Amygdala (tissue), 56 donors: Measurements from ENCODE around the gene TSPAN32.
"Not testable (repeated sequence)": the region's sequence is repeated elsewhere in the genome, so short reads cannot be mapped to it uniquely, and the experiment has no call there.

ENCODE experiments used
- DNase-seq, 56 donors: peaks; one replicate each; lab custom pipeline; 2025; lab: John Stamatoyannopoulos, UW

Gene TSPAN32

GRCh38 chr11:2330696-2331095 lies 28.9 kb downstream of the TSPAN32 start:
- DNase-seq, result no peak

GRCh38 chr11:2331404-2331803 lies 29.6 kb downstream of the TSPAN32 start:
- DNase-seq, result no peak

DNA sequence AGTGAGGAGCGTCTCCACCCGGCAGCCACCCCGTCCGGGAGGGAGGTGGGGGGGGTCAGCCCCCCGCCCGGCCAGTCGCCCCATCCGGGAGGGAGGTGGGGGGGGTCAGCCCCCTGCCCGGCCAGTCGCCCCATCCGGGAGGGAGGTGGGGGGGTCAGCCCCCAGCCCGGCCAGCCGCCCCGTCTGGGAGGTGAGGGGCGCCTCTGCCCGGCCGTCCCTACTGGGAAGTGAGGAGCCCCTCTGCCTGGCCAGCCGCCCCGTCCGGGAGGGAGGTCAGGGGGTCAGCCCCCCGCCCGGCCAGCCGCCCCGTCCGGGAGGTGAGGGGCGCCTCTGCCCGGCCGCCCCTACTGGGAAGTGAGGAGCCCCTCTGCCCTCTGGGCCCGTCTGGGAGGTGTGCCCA lies 30.8 kb downstream of the TSPAN32 start:
- DNase-seq, result not testable (repeated sequence)

DNA sequence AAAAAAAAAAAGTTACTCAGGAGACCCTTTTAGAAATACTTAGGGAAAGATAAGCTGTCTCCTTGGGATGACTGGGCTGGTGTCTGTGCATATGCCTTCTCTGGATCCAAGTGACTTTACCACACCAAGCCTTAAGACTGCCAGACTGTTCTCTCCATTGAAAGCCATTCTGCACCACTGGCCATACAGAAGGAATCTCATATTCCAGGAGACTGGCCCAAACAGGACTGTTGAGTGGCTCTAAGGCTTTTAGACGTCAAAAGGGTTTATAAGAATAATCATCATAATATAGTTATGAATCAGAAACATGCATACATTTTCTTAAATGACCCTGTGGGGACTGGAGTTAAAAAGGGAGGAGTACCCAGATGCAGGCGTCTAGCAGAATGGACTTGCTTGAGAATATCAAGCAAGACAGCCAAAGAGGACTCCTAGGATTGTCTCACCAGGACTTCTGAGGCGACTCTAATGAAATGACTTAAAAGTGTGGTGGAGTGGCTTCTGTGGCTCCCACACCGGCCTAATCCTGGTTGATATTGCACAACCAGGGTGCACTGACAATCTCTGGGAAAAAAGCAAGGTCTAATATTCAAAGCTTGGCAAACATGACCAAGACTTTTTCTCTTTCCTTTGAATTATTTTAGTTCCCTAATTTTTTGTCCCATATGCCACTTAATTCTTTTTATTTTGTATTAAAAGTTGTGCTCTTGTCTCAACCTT lies 31.8 kb downstream of the TSPAN32 start:
- DNase-seq, result not testable (repeated sequence)

- DNase-seq, result not testable (repeated sequence)
Observed at GRCh38 chr11:2335286-2335685, 33.5 kb downstream of the TSPAN32 start.

GRCh38 chr11:2338760-2339159 lies 36.9 kb downstream of the TSPAN32 start:
- not testable (repeated sequence) for DNase-seq

DNA sequence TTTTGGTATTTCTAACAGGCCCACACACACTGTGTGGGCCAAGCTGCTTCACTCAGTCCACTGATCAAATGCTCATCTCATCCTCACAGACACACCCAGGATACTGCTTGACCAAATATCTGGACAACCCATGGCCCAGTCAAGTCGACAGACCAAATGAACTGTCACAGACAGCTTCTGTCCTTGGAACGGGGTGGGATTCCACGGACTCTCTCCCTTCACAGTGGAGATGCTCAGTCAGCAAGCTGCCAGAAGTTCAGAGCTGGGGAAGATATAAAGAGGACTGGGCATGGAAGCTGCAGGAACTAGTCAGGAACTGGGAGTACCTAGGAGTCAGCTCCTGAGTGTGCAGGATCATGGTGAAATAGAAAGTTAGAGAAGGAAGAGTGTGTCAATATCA lies 40.7 kb downstream of the TSPAN32 start:
- DNase-seq, result no peak

GRCh38 chr11:2342981-2343380 lies 41.2 kb downstream of the TSPAN32 start:
- no peak for DNase-seq

DNA sequence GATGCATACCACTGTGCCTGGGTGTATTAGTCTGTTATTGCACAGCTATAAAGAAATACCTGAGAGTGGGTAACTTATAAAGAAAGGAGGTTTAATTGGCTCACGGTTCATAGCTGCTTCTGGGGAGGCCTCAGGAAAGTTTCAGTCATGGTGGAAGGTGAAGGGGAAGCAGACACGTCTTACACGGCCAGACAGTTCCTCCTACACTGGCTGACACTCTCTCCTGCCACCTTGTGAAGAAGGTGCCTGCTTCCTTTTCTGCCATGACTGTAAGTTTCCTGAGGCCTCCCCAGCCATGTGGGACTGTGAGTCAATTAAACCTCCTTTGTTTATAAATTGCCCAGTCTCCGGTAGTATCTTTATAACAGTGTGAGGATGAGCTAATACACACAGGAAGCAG lies 41.7 kb downstream of the TSPAN32 start:
- DNase-seq, result no peak

DNA sequence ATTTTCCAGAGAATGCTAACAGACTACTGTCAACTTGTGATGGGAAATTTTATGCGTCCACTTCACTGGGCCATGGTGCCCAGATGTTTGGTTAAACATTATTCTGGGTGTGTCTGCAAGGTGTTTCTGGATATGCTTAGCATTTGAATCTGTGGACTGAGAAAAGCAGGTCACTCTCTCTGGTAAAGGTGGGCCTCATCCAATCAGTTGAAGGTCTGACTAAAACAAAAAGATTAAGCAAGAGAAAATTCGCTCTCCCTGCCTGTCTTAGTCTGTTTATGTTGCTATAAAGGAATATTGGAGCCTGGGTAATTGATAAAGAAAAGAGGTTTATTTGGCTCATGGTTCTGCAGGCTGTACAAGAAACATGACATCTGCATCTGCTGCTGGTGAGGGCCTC lies 43.2 kb downstream of the TSPAN32 start:
- no peak for DNase-seq

DNA sequence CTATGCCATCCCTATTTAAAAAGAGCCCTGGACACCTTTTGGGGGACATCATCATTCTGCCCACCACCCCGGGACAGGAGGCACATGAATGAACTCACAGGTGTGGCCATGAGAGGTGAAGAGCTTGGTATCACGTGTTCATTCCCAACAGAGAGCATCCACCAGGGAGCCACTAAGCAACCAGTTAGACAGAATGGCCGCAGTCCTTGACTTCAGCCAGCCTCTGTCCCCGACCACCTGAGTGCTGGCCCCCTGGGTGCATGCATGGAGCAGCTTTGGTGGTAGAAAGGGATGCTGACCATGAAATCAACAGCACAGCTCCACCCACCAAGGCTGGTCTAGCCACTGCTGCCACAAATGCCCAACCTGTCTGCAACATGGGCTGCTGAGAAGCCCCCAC lies 44.2 kb downstream of the TSPAN32 start:
- DNase-seq, result no peak

- no peak for DNase-seq
Observed at GRCh38 chr11:2346586-2347307, 44.9 kb downstream of the TSPAN32 start.

- DNase-seq, result no peak
Observed at GRCh38 chr11:2347308-2347830, 45.6 kb downstream of the TSPAN32 start.

DNA sequence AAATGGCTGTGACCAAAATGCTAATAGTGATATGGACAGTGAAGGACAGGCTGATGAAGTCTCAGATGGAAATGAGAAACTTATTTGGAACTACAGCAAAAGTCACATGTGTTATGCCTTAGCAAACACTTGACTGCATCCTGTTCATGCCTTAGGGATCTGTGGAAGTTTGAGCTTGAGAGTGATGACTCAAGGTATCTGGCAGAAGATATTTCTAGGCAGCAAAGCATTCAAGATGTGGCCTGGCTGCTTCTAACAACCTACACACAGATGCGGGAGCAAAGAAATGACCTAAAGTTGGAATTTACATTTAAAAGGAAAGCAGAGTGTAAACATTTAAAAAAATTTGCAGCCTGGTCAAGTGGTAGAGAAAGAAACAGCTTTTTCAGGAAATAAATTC lies 47.2 kb downstream of the TSPAN32 start:
- no peak for DNase-seq

- DNase-seq, result no peak
Observed at GRCh38 chr11:2351701-2352100, 49.9 kb downstream of the TSPAN32 start.

DNA sequence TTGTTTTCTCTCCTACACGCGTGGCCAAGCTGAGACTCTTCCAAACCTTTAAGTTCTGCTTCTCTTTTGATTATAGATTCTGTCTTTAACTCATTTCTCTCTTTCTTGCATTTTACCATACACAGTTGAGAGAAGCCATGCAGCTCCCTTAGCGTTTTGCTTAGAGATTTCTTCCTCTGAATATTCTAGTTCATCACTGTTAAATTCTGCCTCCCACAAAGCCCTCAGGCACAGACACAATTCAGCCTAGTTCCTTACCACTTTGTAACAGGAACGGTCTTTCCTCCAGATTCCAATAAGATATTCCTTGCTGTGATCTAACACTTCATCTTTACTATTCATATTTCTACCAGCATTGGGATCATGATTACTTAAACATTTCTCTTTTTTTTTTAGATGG lies 50.6 kb downstream of the TSPAN32 start:
- DNase-seq, result no peak

GRCh38 chr11:2355000-2355644 lies 53.3 kb downstream of the TSPAN32 start:
- DNase-seq, result no peak

DNA sequence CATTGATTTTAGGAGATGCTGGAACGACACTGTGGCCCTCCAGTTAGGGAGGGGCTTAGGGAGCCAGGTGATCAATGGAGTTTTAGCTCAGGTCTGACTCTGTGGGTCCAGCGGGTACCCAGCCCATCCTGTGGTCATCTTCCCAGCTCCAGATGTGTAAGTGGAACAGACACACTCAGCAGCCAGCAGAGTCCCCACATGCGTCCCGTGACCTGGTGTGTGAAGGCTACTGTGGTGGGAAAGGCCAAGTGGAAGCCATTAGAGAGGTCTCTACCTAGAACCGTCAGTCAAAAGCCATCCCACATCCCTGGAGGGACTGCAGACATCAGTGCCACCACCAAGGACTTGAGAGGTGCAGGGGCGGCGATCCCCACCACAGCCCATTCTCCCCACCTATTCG lies 55.4 kb downstream of the TSPAN32 start:
- no peak for DNase-seq

- not testable (repeated sequence) for DNase-seq
Observed at GRCh38 chr11:2357651-2358050, 55.8 kb downstream of the TSPAN32 start.

- no peak for DNase-seq
Observed at GRCh38 chr11:2358754-2359442, 57.1 kb downstream of the TSPAN32 start.

DNA sequence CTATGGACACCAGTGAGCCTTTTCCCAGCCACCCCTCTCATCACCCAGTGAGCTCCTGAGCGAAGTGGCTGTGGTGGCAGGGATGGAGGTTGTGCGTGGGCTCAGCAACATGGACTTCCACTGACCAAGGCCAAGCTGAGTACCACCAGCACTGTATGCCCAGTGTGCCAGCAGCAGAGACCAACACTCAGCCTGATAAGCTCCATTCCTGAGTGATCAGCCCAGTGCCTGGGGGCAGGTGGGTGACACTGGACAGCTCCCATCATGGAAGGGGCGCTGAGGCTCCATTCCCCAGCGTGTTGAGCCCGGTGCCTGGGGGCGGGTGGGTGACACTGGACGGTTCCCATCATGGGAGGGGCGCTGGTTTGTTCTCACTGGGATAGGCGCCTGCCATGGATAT lies 57.7 kb downstream of the TSPAN32 start:
- no peak for DNase-seq
